Measurements from ENCODE around the gene GPR137B. TPM values are rescaled to one million over a fixed set of nuclear protein-coding genes. Genes with fewer than 3 reads are reported as not detected.

The GPR137B gene
- total and polyA plus RNA-seq, 2 of the 8 experiments (the other 6 are each of a cell fraction or from before 2014, with no cell fraction given): 6.9 to 7.7 TPM

- TF ChIP-seq, protein P1, sequence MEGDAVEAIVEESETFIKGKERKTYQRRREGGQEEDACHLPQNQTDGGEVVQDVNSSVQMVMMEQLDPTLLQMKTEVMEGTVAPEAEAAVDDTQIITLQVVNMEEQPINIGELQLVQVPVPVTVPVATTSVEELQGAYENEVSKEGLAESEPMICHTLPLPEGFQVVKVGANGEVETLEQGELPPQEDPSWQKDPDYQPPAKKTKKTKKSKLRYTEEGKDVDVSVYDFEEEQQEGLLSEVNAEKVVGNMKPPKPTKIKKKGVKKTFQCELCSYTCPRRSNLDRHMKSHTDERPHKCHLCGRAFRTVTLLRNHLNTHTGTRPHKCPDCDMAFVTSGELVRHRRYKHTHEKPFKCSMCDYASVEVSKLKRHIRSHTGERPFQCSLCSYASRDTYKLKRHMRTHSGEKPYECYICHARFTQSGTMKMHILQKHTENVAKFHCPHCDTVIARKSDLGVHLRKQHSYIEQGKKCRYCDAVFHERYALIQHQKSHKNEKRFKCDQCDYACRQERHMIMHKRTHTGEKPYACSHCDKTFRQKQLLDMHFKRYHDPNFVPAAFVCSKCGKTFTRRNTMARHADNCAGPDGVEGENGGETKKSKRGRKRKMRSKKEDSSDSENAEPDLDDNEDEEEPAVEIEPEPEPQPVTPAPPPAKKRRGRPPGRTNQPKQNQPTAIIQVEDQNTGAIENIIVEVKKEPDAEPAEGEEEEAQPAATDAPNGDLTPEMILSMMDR (IDR thresholded peaks at IDR 0.05; ENCODE audit: control extremely low read depth in 1 of 3, insufficient read depth in 1 of 3, low read depth in 1 of 3, low read length in 3 of 3): no peak
- TF ChIP-seq PHF8 (conservative IDR thresholded peaks at IDR 0.05; ENCODE audit: low read depth, low read length) (no peak), TCF12 (IDR thresholded peaks at IDR 0.05; ENCODE audit: low read depth, low read length) (no peak), ATF2 (IDR thresholded peaks at IDR 0.05; ENCODE audit: low read length) (no peak)
Measured at GRCh38 chr1:236101233-236102200, 40.8 kb upstream of the GPR137B start (continued).
